Measurements from ENCODE around the gene INCENP.
"Not testable (repeated sequence)": the region's sequence is repeated elsewhere in the genome, so short reads cannot be mapped to it uniquely, and the experiment has no call there.

Gene INCENP

GRCh38 chr11:62172294-62172693 lies 48.5 kb downstream of the INCENP start:
- DNase-seq = no peak

- DNase-seq = no peak
Measured at GRCh38 chr11:62176766-62177165, 53.0 kb downstream of the INCENP start.

- DNase-seq = no peak
Measured at GRCh38 chr11:62179995-62180394, 56.2 kb downstream of the INCENP start.

- DNase-seq = no peak
Measured at GRCh38 chr11:62181097-62181496, 57.3 kb downstream of the INCENP start.

- DNase-seq = no peak
Measured at GRCh38 chr11:62182147-62182891, 58.5 kb downstream of the INCENP start.

- DNase-seq = no peak
Measured at GRCh38 chr11:62186195-62186594, 62.4 kb downstream of the INCENP start.

- DNase-seq = no peak
Measured at GRCh38 chr11:62190011-62190410, 66.2 kb downstream of the INCENP start, which contains the start of gene SCGB1D1. TSS of gene SCGB1D1 (plus strand) at chr11:62190216. CDS start at chr11:62190285, 69 bp downstream.

- DNase-seq = no peak
Measured at GRCh38 chr11:62193952-62194351, 70.1 kb downstream of the INCENP start.

GRCh38 chr11:62195010-62195409 lies 71.2 kb downstream of the INCENP start:
- not testable (repeated sequence) for DNase-seq

GRCh38 chr11:62195945-62196344 lies 72.1 kb downstream of the INCENP start:
- DNase-seq = no peak

GRCh38 chr11:62197400-62197799 lies 73.6 kb downstream of the INCENP start:
- not testable (repeated sequence) for DNase-seq

- no peak for DNase-seq
Measured at GRCh38 chr11:62201376-62201775, 77.6 kb downstream of the INCENP start.
